H1 (cell line): ENCODE data around the gene DISC1. TPM values are rescaled to one million over a fixed set of nuclear protein-coding genes. Genes with fewer than 3 reads are reported as not detected.

Experiments
- CTCF ChIA-PET: fragments of 300-600 bp; sonication (Branson Sonifier 250); formaldehyde crosslinking; loops from one replicate; lab custom pipeline; 2021; ENCODE audit not compliant: partially characterized antibody; lab: Charles Lee
- POLR2A ChIA-PET: fragments of 300-600 bp; sonication (Branson Sonifier 250); formaldehyde crosslinking; loops from one replicate; lab custom pipeline; 2021; ENCODE audit warnings: inconsistent platforms; ENCODE audit not compliant: partially characterized antibody; lab: Charles Lee
- DNase-seq, 2 experiments: peaks; one replicate each; pipeline versions ENCODE4 v3.0.0 to v3.0.0-alpha.2; 2010 to 2022; ENCODE audit warnings: low spot score in 2 of 2, low read depth in 1 of 2, mixed read lengths in 1 of 2
- FAIRE-seq: peaks from 2 replicates; lab custom pipeline; 2011; peaks lifted over from hg19 to GRCh38; lab: Jason Lieb, UNC
- H2AFZ ChIP-seq: 2 replicates; pipeline ENCODE4 v1.8.1; 2012; ENCODE audit warnings: low read length, inconsistent platforms
- H2AK5ac ChIP-seq: 2 replicates; pipeline ENCODE4 v1.6.1; 2013; ENCODE audit warnings: low read depth, low read length
- H2BK120ac ChIP-seq: replicated peaks from 2 replicates; pipeline ENCODE3; 2013; ENCODE audit warnings: low read depth, low read length, inconsistent platforms
- H2BK12ac ChIP-seq: 2 replicates; pipeline ENCODE4 v1.6.1; 2013; ENCODE audit warnings: low read depth, low read length
- H2BK15ac ChIP-seq: 2 replicates; pipeline ENCODE4 v1.6.1; 2013; ENCODE audit warnings: low read length
- H2BK20ac ChIP-seq: 2 replicates; pipeline ENCODE4 v1.6.1; 2013; ENCODE audit warnings: low read length
- H2BK5ac ChIP-seq: 2 replicates; pipeline ENCODE4 v1.6.1; 2013; ENCODE audit warnings: low read depth, low read length
- H3K14ac ChIP-seq: 2 replicates; pipeline ENCODE4 v1.6.1; 2013; ENCODE audit warnings: inconsistent platforms; ENCODE audit not compliant: insufficient read length
- H3K18ac ChIP-seq: 2 replicates; pipeline ENCODE4 v1.6.1; 2013; ENCODE audit warnings: low read length; ENCODE audit errors: extremely low read depth
- H3K23ac ChIP-seq: 2 replicates; pipeline ENCODE4 v1.6.1; 2013; ENCODE audit warnings: inconsistent platforms; ENCODE audit not compliant: insufficient read length
- H3K23me2 ChIP-seq: 2 replicates; pipeline ENCODE4 v1.6.1; 2013; ENCODE audit warnings: low read depth, low read length
- H3K27ac ChIP-seq: 2 replicates; pipeline ENCODE4 v1.6.1; 2011; ENCODE audit warnings: low read depth, low read length, inconsistent platforms
- H3K27me3 ChIP-seq, 4 experiments: replicated peaks in 1 of 4; 1 replicate in 1 of 4; 2 replicates in 3 of 4; pipeline versions ENCODE4 v1.6.1 to v1.8.1; 2011 to 2013; ENCODE audit warnings: low read length in 3 of 4, mild to moderate bottlenecking in 3 of 4, inconsistent platforms in 2 of 4, mixed read lengths in 2 of 4, moderate library complexity in 1 of 4; ENCODE audit not compliant: control insufficient read depth in 3 of 4, insufficient read depth in 3 of 4; ENCODE audit errors: extremely low read depth in 1 of 4
- H3K36me3 ChIP-seq, 4 experiments: 2 replicates each; pipeline versions ENCODE4 v1.6.1 to v1.8.1; 2011 to 2013; ENCODE audit warnings: mild to moderate bottlenecking in 4 of 4, low read length in 3 of 4, moderate library complexity in 2 of 4, control low read depth in 1 of 4, inconsistent platforms in 1 of 4; ENCODE audit not compliant: insufficient read depth in 4 of 4, control insufficient read depth in 2 of 4
- H3K4ac ChIP-seq: replicated peaks from 2 replicates; pipeline ENCODE3; 2013; ENCODE audit warnings: low read length, low read depth, mixed read lengths, inconsistent platforms; ENCODE audit not compliant: insufficient read length
- H3K4me1 ChIP-seq, 4 experiments: replicated peaks in 1 of 4; 1 replicate in 1 of 4; 2 replicates in 3 of 4; pipeline versions ENCODE4 v1.6.1 to v1.8.1; 2011 to 2013; ENCODE audit warnings: low read length in 3 of 4, inconsistent platforms in 2 of 4, mixed read lengths in 1 of 4; ENCODE audit not compliant: insufficient read depth in 4 of 4, control insufficient read depth in 3 of 4
- H3K4me2 ChIP-seq, 2 experiments: 2 replicates each; pipeline versions ENCODE4 v1.6.1 to v1.8.1; 2011 to 2013; ENCODE audit warnings: low read depth in 2 of 2, low read length in 2 of 2, control low read depth in 1 of 2, inconsistent platforms in 1 of 2, mild to moderate bottlenecking in 1 of 2; ENCODE audit not compliant: insufficient read depth in 1 of 2
- H3K4me3 ChIP-seq, 4 experiments: fragments of 200-600, 300-600 bp in 1 of 4; sonication (generic), shearing (Covaris generic), sonication (Bioruptor Twin) in 1 of 4; 2 replicates each; pipeline versions ENCODE4 v1.5.1 to v1.8.1; 2011 to 2016; ENCODE audit warnings: low read length in 4 of 4, low read depth in 3 of 4, control low read depth in 2 of 4, inconsistent platforms in 2 of 4, mild to moderate bottlenecking in 2 of 4, mixed read lengths in 1 of 4, moderate library complexity in 1 of 4; ENCODE audit not compliant: insufficient read depth in 2 of 4; ENCODE audit errors: extremely low read depth in 1 of 4
- H3K56ac ChIP-seq: replicated peaks from 2 replicates; pipeline ENCODE3; 2013; ENCODE audit warnings: low read depth, mild to moderate bottlenecking, mixed read lengths, low read length, inconsistent platforms; ENCODE audit not compliant: insufficient read length
- H3K79me1 ChIP-seq: 2 replicates; pipeline ENCODE4 v1.6.1; 2013; ENCODE audit warnings: low read depth, low read length, control low read depth
- H3K79me2 ChIP-seq, 2 experiments: 2 replicates each; pipeline versions ENCODE4 v1.6.1 to v1.8.1; 2012 to 2013; ENCODE audit warnings: low read length in 2 of 2, mild to moderate bottlenecking in 2 of 2, inconsistent platforms in 1 of 2; ENCODE audit not compliant: insufficient read depth in 2 of 2, control insufficient read depth in 1 of 2
- H3K9ac ChIP-seq, 4 experiments: replicated peaks in 1 of 4; 1 replicate in 1 of 4; 2 replicates in 3 of 4; pipeline versions ENCODE4 v1.6.1 to v1.8.1; 2011 to 2013; ENCODE audit warnings: low read depth in 3 of 4, low read length in 3 of 4, control low read depth in 2 of 4, mild to moderate bottlenecking in 2 of 4, moderate library complexity in 2 of 4, inconsistent platforms in 1 of 4; ENCODE audit errors: extremely low read depth in 1 of 4
- H3K9me3 ChIP-seq, 2 experiments: 2 replicates each; pipeline versions ENCODE4 v1.6.1 to v1.8.1; 2012 to 2013; ENCODE audit warnings: mild to moderate bottlenecking in 2 of 2, moderate library complexity in 2 of 2, control low read depth in 1 of 2, inconsistent platforms in 1 of 2, low read depth in 1 of 2, low read length in 1 of 2, mixed read lengths in 1 of 2; ENCODE audit not compliant: insufficient read depth in 2 of 2
- H4K20me1 ChIP-seq, 2 experiments: replicated peaks in 1 of 2; 2 replicates each; pipeline versions ENCODE3 to v1.8.1; 2011 to 2013; ENCODE audit warnings: inconsistent platforms in 2 of 2, low read length in 2 of 2, mild to moderate bottlenecking in 1 of 2; ENCODE audit not compliant: insufficient read depth in 2 of 2, control insufficient read depth in 1 of 2
- H4K5ac ChIP-seq: 2 replicates; pipeline ENCODE4 v1.6.1; 2013; ENCODE audit warnings: low read length, low read depth, mixed read lengths, inconsistent platforms; ENCODE audit not compliant: insufficient read length
- H4K8ac ChIP-seq: 2 replicates; pipeline ENCODE4 v1.8.0; 2013; ENCODE audit warnings: mild to moderate bottlenecking, moderate library complexity, low read length, inconsistent platforms; ENCODE audit not compliant: insufficient read depth; ENCODE audit errors: extremely low read depth
- H4K91ac ChIP-seq: replicated peaks from 2 replicates; pipeline ENCODE3; 2013; ENCODE audit warnings: low read length, mixed read lengths, inconsistent platforms; ENCODE audit not compliant: insufficient read length
- GABPA ChIP-seq: IDR thresholded peaks from 2 replicates; pipeline ENCODE4 v1.6.1; 2011; ENCODE audit warnings: mild to moderate bottlenecking, low read length, moderate library complexity, borderline replicate concordance; ENCODE audit not compliant: insufficient read depth
- WGBS, 2 experiments: shearing (Covaris generic) in 1 of 2; methylation state at CpG; one replicate each; pipeline versions ENCODE4 v1.1.6 to v1.1.7; 2013 to 2015; ENCODE audit warnings: low lambda C conversion rate in 2 of 2, mixed read lengths in 2 of 2, inconsistent platforms in 1 of 2, low coverage in 1 of 2, missing lambda C conversion rate in 1 of 2; ENCODE audit not compliant: insufficient replicate concordance in 2 of 2, insufficient coverage in 1 of 2, insufficient read length in 1 of 2; ENCODE audit errors: extremely low coverage in 1 of 2, missing lambda C conversion rate in 1 of 2; 5-methylcytosine and 5-hydroxymethylcytosine counted together
- polyA plus RNA-seq, 7 experiments: library from polyadenylated mRNA; depleted of rRNA in 3 of 7; stranded (reverse) in 5 of 7; unstranded in 2 of 7; fragments of >200 nt in 5 of 7; fragments of 200-250 nt in 2 of 7; gene quantifications; 1 replicate in 5 of 7; 2 replicates in 1 of 7; 4 replicates in 1 of 7; pipeline versions ENCODE4 v1.2.1 to v1.2.3, GENCODE V29; 2011 to 2013; ENCODE audit warnings: missing spikeins in 2 of 7, mixed read lengths in 2 of 7
- total RNA-seq: library from RNA; stranded (reverse); fragmentation: NEBNext Ultra II Directional; extraction: Animal tissue kit (Norgen Biotek cat#: 25700); gene quantifications from 2 replicates; pipeline ENCODE4 v1.2.1, GENCODE V29; 2021

DISC1 gene
- total and polyA plus RNA-seq, 2 of the 8 experiments (the other 6 are each of a cell fraction or from before 2014, with no cell fraction given): 1.1 to 3.5 TPM

DNA sequence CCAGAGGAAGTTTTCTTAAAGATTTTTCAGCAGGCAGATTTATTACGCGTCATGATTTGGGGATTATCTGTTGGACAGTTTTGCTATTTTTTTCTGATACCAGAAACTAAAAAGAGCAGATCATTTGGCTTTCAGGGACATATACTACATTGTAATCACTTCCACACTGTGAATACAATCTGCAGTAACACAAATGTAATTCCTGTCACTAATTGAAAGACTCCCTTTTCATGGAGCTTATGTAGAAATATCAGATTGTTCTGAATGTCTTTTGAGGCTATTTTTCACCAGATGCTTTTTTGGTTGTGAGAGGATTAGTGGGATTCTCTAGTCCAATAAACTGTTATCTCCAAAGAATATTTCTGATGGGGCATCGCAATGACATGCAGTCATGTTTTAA is 464.2 kb downstream of the DISC1 start:
- H3K79me2 ChIP-seq: no peaks in the 10 kb centered on the region
- 96% methylated on average over 3 of the region's 3 CpGs; no CpG with 5 or more reads in 1 of the 2 experiments for WGBS, 2 experiments
- H2BK5ac ChIP-seq: no peak overlapping the region
- ChIA-PET POLR2A (interaction anchor here (1.0 kb wide), 1 partner anchor 8 kb away, joined by 3 read pairs; no protein-coding TSS in a partner anchor), CTCF (no interaction called here)
- FAIRE-seq: no peak
- H3K4ac ChIP-seq: no peak overlapping the region
- H2BK12ac ChIP-seq: no peak overlapping the region
- H3K79me1 ChIP-seq: no peaks in the 10 kb centered on the region
- no peak overlapping the region for H3K56ac ChIP-seq
- H3K9ac ChIP-seq: no peak overlapping the region
- H4K8ac ChIP-seq: no peak overlapping the region
- no peak overlapping the region for H2BK120ac ChIP-seq
- H3K14ac ChIP-seq: no peak overlapping the region
- H3K23ac ChIP-seq: no peak overlapping the region
- no peak for DNase-seq
- H3K18ac ChIP-seq: no peak overlapping the region
- no peak overlapping the region for H3K4me2 ChIP-seq
- no peaks in the 10 kb centered on the region for H3K23me2 ChIP-seq
- no peak overlapping the region for H4K91ac ChIP-seq
- no peaks in the 10 kb centered on the region for H3K4me1 ChIP-seq
- H3K4me3 ChIP-seq: no peak overlapping the region
- H4K20me1 ChIP-seq: no peaks in the 10 kb centered on the region
- no peak overlapping the region for H2AFZ ChIP-seq
- H3K27ac ChIP-seq: no peak overlapping the region
- no peaks in the 10 kb centered on the region for H3K36me3 ChIP-seq
- no peak overlapping the region for H4K5ac ChIP-seq
- H2BK20ac ChIP-seq: no peak overlapping the region
- H2BK15ac ChIP-seq: no peak overlapping the region
- H3K9me3 ChIP-seq: no peaks in the 10 kb centered on the region
- H3K27me3 ChIP-seq: no peaks in the 10 kb centered on the region
- H2AK5ac ChIP-seq: no peak overlapping the region
- TF ChIP-seq GABPA: no peak
